Subcutaneous adipose tissue (tissue), 4 donors: ENCODE results near the gene RANBP3L. TPM values are rescaled to one million over a fixed set of nuclear protein-coding genes. Genes with fewer than 3 reads are reported as not detected.

Source experiments
- total RNA-seq, 4 donors: library from RNA; depleted of rRNA; stranded (reverse); fragments of >200 nt; gene quantifications; one replicate each; pipeline ENCODE4 v1.1.0, GENCODE V29; 2016
- TF ChIP-seq, protein P1 (sequence below): fragments of 450-650 bp; IDR thresholded peaks from one replicate; pipeline ENCODE4 v1.5.1; 2016; ENCODE audit warnings: low read depth, mild to moderate bottlenecking, control low read depth, antibody characterized with exemption, moderate library complexity

The RANBP3L gene
- total RNA-seq, 4 donors from 2014 or later: 4.2 to 17.4 (median 6.9) TPM

DNA sequence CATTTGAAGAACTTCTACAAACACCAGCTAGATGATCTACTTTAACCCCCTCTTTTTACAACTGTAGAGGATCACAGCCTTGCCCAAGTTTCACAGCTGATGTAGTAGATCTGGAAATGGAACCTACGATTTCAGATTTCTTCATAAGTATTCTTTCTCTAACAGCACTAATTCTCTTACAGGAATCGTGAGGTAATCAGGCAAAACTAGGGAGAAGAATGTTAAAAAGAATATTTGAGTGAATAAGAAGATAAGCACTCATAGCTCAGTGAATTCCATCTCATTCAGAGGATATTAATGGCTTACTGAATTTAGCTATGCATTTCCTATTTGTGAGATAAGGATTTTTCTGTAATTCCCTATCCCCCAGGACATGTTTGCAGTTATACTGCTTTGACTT lies 102.1 kb downstream of the RANBP3L start:
- TF ChIP-seq, protein P1, sequence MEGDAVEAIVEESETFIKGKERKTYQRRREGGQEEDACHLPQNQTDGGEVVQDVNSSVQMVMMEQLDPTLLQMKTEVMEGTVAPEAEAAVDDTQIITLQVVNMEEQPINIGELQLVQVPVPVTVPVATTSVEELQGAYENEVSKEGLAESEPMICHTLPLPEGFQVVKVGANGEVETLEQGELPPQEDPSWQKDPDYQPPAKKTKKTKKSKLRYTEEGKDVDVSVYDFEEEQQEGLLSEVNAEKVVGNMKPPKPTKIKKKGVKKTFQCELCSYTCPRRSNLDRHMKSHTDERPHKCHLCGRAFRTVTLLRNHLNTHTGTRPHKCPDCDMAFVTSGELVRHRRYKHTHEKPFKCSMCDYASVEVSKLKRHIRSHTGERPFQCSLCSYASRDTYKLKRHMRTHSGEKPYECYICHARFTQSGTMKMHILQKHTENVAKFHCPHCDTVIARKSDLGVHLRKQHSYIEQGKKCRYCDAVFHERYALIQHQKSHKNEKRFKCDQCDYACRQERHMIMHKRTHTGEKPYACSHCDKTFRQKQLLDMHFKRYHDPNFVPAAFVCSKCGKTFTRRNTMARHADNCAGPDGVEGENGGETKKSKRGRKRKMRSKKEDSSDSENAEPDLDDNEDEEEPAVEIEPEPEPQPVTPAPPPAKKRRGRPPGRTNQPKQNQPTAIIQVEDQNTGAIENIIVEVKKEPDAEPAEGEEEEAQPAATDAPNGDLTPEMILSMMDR: no peak

Other genes with a start within 250 kb of the RANBP3L start
- gene UGT3A2, start 235.0 kb downstream of the RANBP3L start, total RNA-seq: not detected
- gene LMBRD2, start 150.0 kb downstream of the RANBP3L start, total RNA-seq: 10 to 100 TPM; 11.9 to 26.3 (median 12.7) TPM
- gene SKP2, start 149.8 kb downstream of the RANBP3L start, total RNA-seq: 10 to 100 TPM; 12.1 to 13.5 (median 12.9) TPM
- gene NADK2, start 60.0 kb downstream of the RANBP3L start, total RNA-seq: 10 to 100 TPM; 22.5 to 34.8 (median 26.3) TPM